SK-N-SH (cell line): ENCODE results near the gene ZNF385A. TPM values are rescaled to one million over a fixed set of nuclear protein-coding genes. Genes with fewer than 3 reads are reported as not detected.
A peak's percentile ranks its signal among the peaks of the same experiment; 100 is the strongest.

Experiments
- CTCF ChIA-PET: fragments of 300-600, 350-600 bp; formaldehyde crosslinking; extraction: SDS; loops from one replicate; lab custom pipeline; 2021; lab: Yijun Ruan, JAX
- POLR2A ChIA-PET: fragments of 350-600 bp; sonication (Branson Sonifier 250); formaldehyde crosslinking; extraction: SDS; loops from one replicate; lab custom pipeline; 2020; ENCODE audit warnings: antibody characterized with exemption, inconsistent platforms; lab: Yijun Ruan, JAX
- DNase-seq: peaks from one replicate; pipeline ENCODE4 v3.0.0; 2012
- H2AFZ ChIP-seq: fragments of 200-600 bp; sonication (generic); 2 replicates; pipeline ENCODE4 v1.8.1; 2016; ENCODE audit warnings: antibody characterized with exemption, mild to moderate bottlenecking, low read depth
- H3F3A ChIP-seq: fragments of 200-600 bp; sonication (generic); replicated peaks from 2 replicates; pipeline ENCODE3; 2016; ENCODE audit warnings: antibody characterized with exemption, mild to moderate bottlenecking; ENCODE audit not compliant: insufficient read depth
- H3K27ac ChIP-seq, 2 experiments: fragments of 200-500 bp in 1 of 2; fragments of 200-600 bp in 1 of 2; sonication (Bioruptor generic) in 1 of 2; sonication (generic), shearing (Covaris generic) in 1 of 2; 2 replicates each; pipeline versions ENCODE4 v1.5.1 to v1.6.1; 2014 to 2016; ENCODE audit warnings: low read depth in 2 of 2, inconsistent platforms in 1 of 2, low read length in 1 of 2, mild to moderate bottlenecking in 1 of 2, mixed read lengths in 1 of 2
- H3K27me3 ChIP-seq: fragments of 200-600 bp; sonication (generic), shearing (Covaris generic); 2 replicates; pipeline ENCODE4 v1.6.1; 2016; ENCODE audit warnings: mixed run types; ENCODE audit not compliant: insufficient read depth
- H3K36me3 ChIP-seq, 2 experiments: fragments of 200-500 bp in 1 of 2; fragments of 200-600 bp in 1 of 2; sonication (Bioruptor generic) in 1 of 2; sonication (generic) in 1 of 2; replicated peaks in 1 of 2; 2 replicates each; pipeline versions ENCODE3 to v1.5.1; 2014 to 2016; ENCODE audit warnings: low read length in 1 of 2, mild to moderate bottlenecking in 1 of 2; ENCODE audit not compliant: insufficient read depth in 2 of 2, control insufficient read depth in 1 of 2
- H3K4me1 ChIP-seq, 2 experiments: fragments of 200-500 bp in 1 of 2; fragments of 200-600 bp in 1 of 2; sonication (Bioruptor generic) in 1 of 2; sonication (generic), shearing (Covaris generic) in 1 of 2; 2 replicates each; pipeline versions ENCODE4 v1.5.1 to v1.6.1; 2014 to 2016; ENCODE audit warnings: low read depth in 1 of 2, low read length in 1 of 2, mixed run types in 1 of 2; ENCODE audit not compliant: insufficient read depth in 2 of 2, control insufficient read depth in 1 of 2
- H3K4me2 ChIP-seq: fragments of 200-600 bp; sonication (generic), shearing (Covaris generic); 2 replicates; pipeline ENCODE4 v1.6.1; 2017; ENCODE audit warnings: mixed run types
- H3K4me3 ChIP-seq, 2 experiments: fragments of 200-500 bp in 1 of 2; fragments of 200-600 bp in 1 of 2; sonication (Bioruptor generic) in 1 of 2; sonication (generic), shearing (Covaris generic) in 1 of 2; 2 replicates each; pipeline versions ENCODE4 v1.5.1 to v1.8.1; 2014 to 2016; ENCODE audit warnings: low read depth in 2 of 2, inconsistent platforms in 1 of 2, low read length in 1 of 2, mild to moderate bottlenecking in 1 of 2, mixed read lengths in 1 of 2, moderate library complexity in 1 of 2
- H3K79me2 ChIP-seq: fragments of 200-600 bp; sonication (generic); 2 replicates; pipeline ENCODE4 v1.8.1; 2017; ENCODE audit warnings: mild to moderate bottlenecking; ENCODE audit not compliant: insufficient read depth
- H3K9ac ChIP-seq: fragments of 200-600 bp; sonication (generic); 2 replicates; pipeline ENCODE4 v1.6.1; 2017; ENCODE audit warnings: mixed run types
- H3K9me2 ChIP-seq: fragments of 200-600 bp; sonication (generic); 2 replicates; pipeline ENCODE4 v1.6.1; 2017; ENCODE audit warnings: mixed run types
- H3K9me3 ChIP-seq: fragments of 200-600 bp; sonication (generic); 2 replicates; pipeline ENCODE4 v1.6.1; 2017; ENCODE audit warnings: mixed run types, mild to moderate bottlenecking, moderate library complexity
- H4K20me1 ChIP-seq: fragments of 200-600 bp; sonication (generic); 2 replicates; pipeline ENCODE4 v1.6.1; 2017; ENCODE audit warnings: mild to moderate bottlenecking, mixed run types; ENCODE audit not compliant: insufficient read depth
- CTCF ChIP-seq: fragments of 200-600 bp; sonication (generic); IDR thresholded peaks from 2 replicates; pipeline ENCODE4 v1.6.1; 2017; ENCODE audit warnings: antibody characterized with exemption, mild to moderate bottlenecking, moderate library complexity
- EZH2phosphoT487 ChIP-seq: fragments of 200-600 bp; sonication (generic); IDR thresholded peaks from 2 replicates; pipeline ENCODE4 v1.6.1; 2017; ENCODE audit warnings: low read depth, mixed run types, mild to moderate bottlenecking, antibody characterized with exemption, moderate library complexity, borderline replicate concordance
- FOSL2 ChIP-seq: IDR thresholded peaks from 2 replicates; pipeline ENCODE4 v1.4.0; 2012; ENCODE audit warnings: low read depth, mild to moderate bottlenecking, moderate library complexity, borderline replicate concordance
- GATA2 ChIP-seq: sonication (generic); formaldehyde crosslinking; IDR thresholded peaks from 2 replicates; pipeline ENCODE4 v1.5.0; 2020; ENCODE audit warnings: mild to moderate bottlenecking, missing genetic modification reagents
- MEF2A ChIP-seq: IDR thresholded peaks from 2 replicates; pipeline ENCODE4 v1.4.0; 2012; ENCODE audit warnings: low read depth, borderline replicate concordance
- MXI1 ChIP-seq: IDR thresholded peaks from 2 replicates; pipeline ENCODE4 v1.6.1; 2012; ENCODE audit warnings: mild to moderate bottlenecking, low read depth, low read length, improper control_type of control experiment
- RAD21 ChIP-seq: IDR thresholded peaks from 2 replicates; pipeline ENCODE4 v1.6.1; 2012; ENCODE audit warnings: mild to moderate bottlenecking, low read length
- RFX5 ChIP-seq: IDR thresholded peaks from 2 replicates; pipeline ENCODE4 v1.6.1; 2012; ENCODE audit warnings: mild to moderate bottlenecking, improper control_type of control experiment, low read length
- SIN3A ChIP-seq: IDR thresholded peaks from 2 replicates; pipeline ENCODE4 v1.6.1; 2012; ENCODE audit warnings: low read depth, mild to moderate bottlenecking, low read length, moderate library complexity, borderline replicate concordance
- SMC3 ChIP-seq: IDR thresholded peaks from 2 replicates; pipeline ENCODE4 v1.6.1; 2012; ENCODE audit warnings: low read depth, low read length, improper control_type of control experiment
- TCF12 ChIP-seq: IDR thresholded peaks from 2 replicates; pipeline ENCODE4 v1.4.0; 2012
- USF1 ChIP-seq: IDR thresholded peaks from 2 replicates; pipeline ENCODE4 v1.4.0; 2012; ENCODE audit warnings: low read depth, borderline replicate concordance
- YY1 ChIP-seq: IDR thresholded peaks from 2 replicates; pipeline ENCODE4 v1.4.0; 2012; ENCODE audit warnings: low read depth, mild to moderate bottlenecking
- ZBTB33 ChIP-seq: IDR thresholded peaks from 2 replicates; pipeline ENCODE4 v1.4.0; 2012; ENCODE audit warnings: low read depth, borderline replicate concordance
- whole genome bisulfite sequencing: methylation state at CpG from one replicate; pipeline ENCODE4 v1.1.6; 2017; ENCODE audit warnings: low lambda C conversion rate; 5-methylcytosine and 5-hydroxymethylcytosine counted together
- polyA plus RNA-seq, 3 experiments: library from polyadenylated mRNA; depleted of rRNA; stranded (reverse); fragments of >200 nt; gene quantifications; 2 replicates each; pipeline ENCODE4 v1.2.3, GENCODE V29; 2012
- TF ChIP-seq, protein P1 (sequence below): fragments of 150-350 bp; IDR thresholded peaks from 2 replicates; pipeline ENCODE4 v1.6.1; 2017; ENCODE audit warnings: antibody characterized with exemption, low read length, low read depth, borderline replicate concordance
- TF ChIP-seq, protein P2 (sequence below): IDR thresholded peaks from 2 replicates; pipeline ENCODE4 v1.4.0; 2012; ENCODE audit warnings: low read depth

ZNF385A gene
- polyA plus RNA-seq, 1 of the 3 experiments (the other 2 are of a cell fraction): 2.6 TPM

DNA sequence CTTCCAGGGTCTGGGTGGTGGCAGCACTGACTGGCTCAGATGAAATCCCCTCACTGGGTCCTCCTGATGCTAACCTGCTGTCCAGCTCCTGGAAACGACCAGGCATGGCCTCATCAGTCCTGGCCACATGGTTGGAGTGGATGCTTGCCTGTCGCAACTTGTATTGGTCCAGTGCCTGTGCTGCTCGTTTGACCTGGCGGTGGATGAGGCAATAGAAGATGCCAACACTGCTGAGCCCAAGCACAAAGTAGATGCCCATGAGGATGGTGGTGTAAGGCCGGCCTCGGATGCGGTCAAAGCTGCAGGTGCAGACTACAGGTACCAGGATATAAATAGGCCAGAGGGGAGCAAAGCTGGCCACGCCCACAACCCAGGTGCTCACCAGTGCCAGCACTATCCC, 21.5 kb downstream of the ZNF385A start:
- TF ChIP-seq CTCF: no peak
- no peak for TF ChIP-seq EZH2phosphoT487
- no peak for TF ChIP-seq SIN3A
- TF ChIP-seq MEF2A: no peak
- TF ChIP-seq USF1: no peak
- TF ChIP-seq, protein P1, sequence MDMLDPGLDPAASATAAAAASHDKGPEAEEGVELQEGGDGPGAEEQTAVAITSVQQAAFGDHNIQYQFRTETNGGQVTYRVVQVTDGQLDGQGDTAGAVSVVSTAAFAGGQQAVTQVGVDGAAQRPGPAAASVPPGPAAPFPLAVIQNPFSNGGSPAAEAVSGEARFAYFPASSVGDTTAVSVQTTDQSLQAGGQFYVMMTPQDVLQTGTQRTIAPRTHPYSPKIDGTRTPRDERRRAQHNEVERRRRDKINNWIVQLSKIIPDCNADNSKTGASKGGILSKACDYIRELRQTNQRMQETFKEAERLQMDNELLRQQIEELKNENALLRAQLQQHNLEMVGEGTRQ: no peak
- no peak for TF ChIP-seq RAD21
- TF ChIP-seq GATA2 (CRISPR knock-in tag): no peak
- ChIA-PET CTCF (interaction anchor here (1.0 to 9.2 kb wide), 11 partner anchors 8 to 148 kb away, joined by 3 to 266 read pairs (median 41); partner anchors contain the start of genes COPZ1 and ZNF385A), POLR2A (interaction anchor here (1.4 to 1.6 kb wide), 2 partner anchors 26 to 77 kb away, joined by 3 to 5 read pairs; no protein-coding TSS in a partner anchor)
- no peaks in the 10 kb centered on the region for H3K27me3 ChIP-seq
- no peak for DNase-seq
- no peaks in the 10 kb centered on the region for H3K9me2 ChIP-seq
- no peak overlapping the region for H3K4me3 ChIP-seq
- WGBS: 73% methylated on average over 8 of the region's 8 CpGs
- peaks cover 14% of the 10 kb centered on the region for H3F3A ChIP-seq
- no peak overlapping the region for H3K4me2 ChIP-seq
- no peak overlapping the region for H3K27ac ChIP-seq
- H3K4me1 ChIP-seq: peaks cover 18 to 21% of the 10 kb centered on the region in 2 experiments
- H3K9me3 ChIP-seq: no peaks in the 10 kb centered on the region
- H3K36me3 ChIP-seq: no peaks in the 10 kb centered on the region
- H2AFZ ChIP-seq: no peak overlapping the region
- no peaks in the 10 kb centered on the region for H3K79me2 ChIP-seq
- no peak overlapping the region for H3K9ac ChIP-seq
- H4K20me1 ChIP-seq: no peaks in the 10 kb centered on the region

GRCh38 chr12:54360717-54361456, 23.6 kb downstream of the ZNF385A start:
- Histone ChIP-seq H3K36me3 (no peaks in the 10 kb centered on the region), H2AFZ (peak overlapping the region; percentile 78; the same call in 1 of the 2 replicates), H3F3A (peaks cover 14% of the 10 kb centered on the region), H4K20me1 (no peaks in the 10 kb centered on the region), H3K27me3 (no peaks in the 10 kb centered on the region), H3K4me3 (no peak overlapping the region), H3K9ac (no peak overlapping the region; the same call in 1 of the 2 replicates), H3K79me2 (no peaks in the 10 kb centered on the region), H3K4me1 (peaks cover 27 to 37% of the 10 kb centered on the region in 2 experiments), H3K9me3 (no peaks in the 10 kb centered on the region), H3K9me2 (no peaks in the 10 kb centered on the region), H3K27ac (peak overlapping the region; percentile 51 to 79), H3K4me2 (peak overlapping the region; percentile 6; the same call in 1 of the 2 replicates)
- DNase-seq: peak; percentile 66
- ChIA-PET POLR2A (interaction anchor here (0.6 to 1.2 kb wide), 2 partner anchors 80 to 108 kb away, joined by 3 to 4 read pairs; partner anchors contain the start of gene HNRNPA1), CTCF (interaction anchor here (0.6 to 9.2 kb wide), 37 partner anchors 9 to 1039 kb away, joined by 3 to 266 read pairs (median 5); partner anchors contain the start of genes AAAS, COPZ1, HOXC10 and ZNF385A)
- WGBS: 75% methylated on average over 15 of the region's 16 CpGs
- peak; percentile 14; the same call in 1 of the 2 replicates for TF ChIP-seq FOSL2
- TF ChIP-seq SMC3: peak; percentile 92
- TF ChIP-seq RAD21: peak; percentile 99
- peak; percentile 91 for TF ChIP-seq CTCF
- TF ChIP-seq MXI1: peak; percentile 63; the same call in 1 of the 2 replicates
- TF ChIP-seq, protein P2, sequence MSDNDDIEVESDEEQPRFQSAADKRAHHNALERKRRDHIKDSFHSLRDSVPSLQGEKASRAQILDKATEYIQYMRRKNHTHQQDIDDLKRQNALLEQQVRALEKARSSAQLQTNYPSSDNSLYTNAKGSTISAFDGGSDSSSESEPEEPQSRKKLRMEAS: peak; percentile 36; the same call in 1 of the 2 replicates
- 0 out of 2 replicates have a peak, but pooled peaks have one; percentile 23 for TF ChIP-seq TCF12
- TF ChIP-seq YY1: no peak
- no peak for TF ChIP-seq RFX5
- TF ChIP-seq ZBTB33: no peak
